GM23338 (cell line): ENCODE measurements around the gene NEU3. TPM values are rescaled to one million over a fixed set of nuclear protein-coding genes. Genes with fewer than 3 reads are reported as not detected.

Source experiments
- ATAC-seq: fragments of 200-7000 bp; cut with Tn5 transposase; 3 replicates; pipeline ENCODE4 v1.9.1; 2020
- DNase-seq: peaks from one replicate; pipeline ENCODE4 v3.0.0-alpha.2; 2015; ENCODE audit warnings: low spot score
- H2AFZ ChIP-seq: fragments of 200-600 bp; sonication (generic); 2 replicates; pipeline ENCODE4 v1.8.0; 2016; ENCODE audit warnings: antibody characterized with exemption, mild to moderate bottlenecking, moderate library complexity
- H3F3A ChIP-seq: fragments of 200-600 bp; sonication (generic); replicated peaks from 2 replicates; pipeline ENCODE4 v1.8.0; 2017; ENCODE audit warnings: antibody characterized with exemption, mixed run types, low read depth
- H3K27ac ChIP-seq: fragments of 200-600 bp; sonication (generic); 2 replicates; pipeline ENCODE4 v1.6.1; 2016; ENCODE audit warnings: low read depth
- H3K27me3 ChIP-seq: fragments of 200-600 bp; sonication (generic); 2 replicates; pipeline ENCODE4 v1.8.0; 2016; ENCODE audit warnings: mild to moderate bottlenecking, mixed run types, moderate library complexity; ENCODE audit not compliant: insufficient read depth
- H3K36me3 ChIP-seq: fragments of 200-600 bp; sonication (generic); 2 replicates; pipeline ENCODE4 v1.8.0; 2016; ENCODE audit warnings: mild to moderate bottlenecking; ENCODE audit not compliant: insufficient read depth
- H3K4me1 ChIP-seq: fragments of 200-600 bp; sonication (generic); 2 replicates; pipeline ENCODE4 v1.8.0; 2016; ENCODE audit warnings: mild to moderate bottlenecking, moderate library complexity; ENCODE audit not compliant: insufficient read depth
- H3K4me2 ChIP-seq: fragments of 200-600 bp; sonication (generic); 2 replicates; pipeline ENCODE4 v1.7.1; 2017; ENCODE audit warnings: mixed run types
- H3K4me3 ChIP-seq: fragments of 200-600 bp; sonication (generic); 2 replicates; pipeline ENCODE4 v1.6.1; 2016; ENCODE audit warnings: mixed run types
- H3K79me2 ChIP-seq: fragments of 200-600 bp; sonication (generic); replicated peaks from 2 replicates; pipeline ENCODE4 v1.8.0; 2017; ENCODE audit warnings: mild to moderate bottlenecking; ENCODE audit not compliant: insufficient read depth
- H3K9me2 ChIP-seq: fragments of 200-600 bp; sonication (generic); 2 replicates; pipeline ENCODE4 v1.8.0; 2017; ENCODE audit not compliant: insufficient read depth
- H4K20me1 ChIP-seq: fragments of 200-600 bp; sonication (generic); replicated peaks from 2 replicates; pipeline ENCODE4 v1.8.0; 2017; ENCODE audit warnings: mild to moderate bottlenecking; ENCODE audit not compliant: insufficient read depth
- H3K27ac Mint-ChIP-seq: 2 replicates; pipeline ENCODE4 v1.8.0; 2020; ENCODE audit warnings: inconsistent platforms, mild to moderate bottlenecking, moderate library complexity, mixed read lengths
- H3K27me3 Mint-ChIP-seq: 3 replicates; pipeline ENCODE4 v1.8.0; 2022; ENCODE audit warnings: low read depth, mild to moderate bottlenecking, moderate library complexity, mixed read lengths, inconsistent platforms; ENCODE audit not compliant: insufficient read depth, poor library complexity
- H3K36me3 Mint-ChIP-seq: 3 replicates; pipeline ENCODE4 v1.8.0; 2021; ENCODE audit warnings: low read depth, mild to moderate bottlenecking, inconsistent platforms, moderate library complexity, mixed read lengths
- H3K4me1 Mint-ChIP-seq: 3 replicates; pipeline ENCODE4 v1.8.0; 2020; ENCODE audit warnings: mild to moderate bottlenecking, inconsistent platforms, mixed read lengths
- H3K4me3 Mint-ChIP-seq: 3 replicates; pipeline ENCODE4 v1.8.0; 2021; ENCODE audit warnings: moderate library complexity, mild to moderate bottlenecking, inconsistent platforms, mixed read lengths
- H3K9me3 Mint-ChIP-seq: 3 replicates; pipeline ENCODE4 v1.8.0; 2020; ENCODE audit warnings: moderate library complexity, mild to moderate bottlenecking, inconsistent platforms, mixed read lengths
- CREB1 ChIP-seq: fragments of 250-450 bp; sonication (Bioruptor Pico); IDR thresholded peaks from 2 replicates; pipeline ENCODE4 v1.5.0; 2020; ENCODE audit warnings: low read depth, mild to moderate bottlenecking, moderate library complexity
- EZH2 ChIP-seq: fragments of 200-600 bp; sonication (generic); IDR thresholded peaks from one replicate; pipeline ENCODE4 v1.8.0; 2017; ENCODE audit warnings: antibody characterized with exemption, mild to moderate bottlenecking, low read depth; ENCODE audit not compliant: unreplicated experiment
- EZH2phosphoT487 ChIP-seq: fragments of 200-600 bp; sonication (generic); IDR thresholded peaks from one replicate; pipeline ENCODE4 v1.8.1; 2018; ENCODE audit warnings: antibody characterized with exemption; ENCODE audit not compliant: unreplicated experiment
- JUNB ChIP-seq: IDR thresholded peaks from one replicate; pipeline ENCODE4 v1.6.1; 2016; ENCODE audit warnings: antibody characterized with exemption; ENCODE audit not compliant: unreplicated experiment
- NANOG ChIP-seq: IDR thresholded peaks from 2 replicates; pipeline ENCODE4 v1.6.1; 2016; ENCODE audit warnings: antibody characterized with exemption, borderline replicate concordance
- REST ChIP-seq: IDR thresholded peaks from one replicate; pipeline ENCODE4 v1.6.1; 2018; ENCODE audit warnings: antibody characterized with exemption; ENCODE audit not compliant: unreplicated experiment
- ZNF114 ChIP-seq: fragments of 250-450 bp; sonication (Bioruptor Pico); IDR thresholded peaks from 2 replicates; pipeline ENCODE4 v1.5.0; 2020; ENCODE audit warnings: mild to moderate bottlenecking, moderate library complexity
- ZNF462 ChIP-seq: fragments of 250-450 bp; sonication (Bioruptor Pico); IDR thresholded peaks from 2 replicates; pipeline ENCODE4 v1.5.0; 2020; ENCODE audit warnings: mild to moderate bottlenecking, moderate library complexity
- polyA plus RNA-seq: library from polyadenylated mRNA; unstranded; fragments of >200 nt; fragmentation: Nextera tagmentation; extraction: Ambion mirVana; gene quantifications from 2 replicates; pipeline ENCODE4 v1.2.1, GENCODE V29; 2016
- total RNA-seq: library from RNA; depleted of rRNA; stranded (reverse); fragments of >200 nt; shearing (Covaris generic); gene quantifications from 2 replicates; pipeline ENCODE4 v1.2.3, GENCODE V29; 2014

Gene NEU3
- total and polyA plus RNA-seq, 2 experiments from 2014 or later: 2.8 to 25.9 TPM

- no peak for TF ChIP-seq ZNF462
- no peak for TF ChIP-seq CREB1
Measured at GRCh38 chr11:75028724-75029123, 40.0 kb downstream of the NEU3 start (continued).

GRCh38 chr11:75029836-75030631, 41.3 kb downstream of the NEU3 start:
- no peak for DNase-seq
- no peak for TF ChIP-seq EZH2
- no peak for TF ChIP-seq NANOG
- TF ChIP-seq REST: no peak
- no peak for TF ChIP-seq EZH2phosphoT487
- TF ChIP-seq JUNB: no peak
- TF ChIP-seq ZNF114: no peak
- TF ChIP-seq CREB1: no peak

More at GRCh38 chr11:75029836-75030631, 41.3 kb downstream of the NEU3 start:
- H3K9me3 Mint-ChIP-seq: no peaks in the 10 kb centered on the region
- no peaks in the 10 kb centered on the region for H3K36me3 ChIP-seq
- H2AFZ ChIP-seq: no peak overlapping the region
- no peaks in the 10 kb centered on the region for H3K9me2 ChIP-seq
- H3K27ac ChIP-seq: no peak overlapping the region
- no peak overlapping the region for H3K4me3 Mint-ChIP-seq
- no peak overlapping the region for H3K27ac Mint-ChIP-seq
- no peaks in the 10 kb centered on the region for H4K20me1 ChIP-seq
- H3K4me1 Mint-ChIP-seq: no peaks in the 10 kb centered on the region
- H3F3A ChIP-seq: no peaks in the 10 kb centered on the region
- no peak overlapping the region for H3K4me3 ChIP-seq
- no peak overlapping the region for H3K4me2 ChIP-seq
- H3K27me3 ChIP-seq: no peaks in the 10 kb centered on the region
- H3K27me3 Mint-ChIP-seq: peaks cover 5% of the 10 kb centered on the region
- H3K4me1 ChIP-seq: no peaks in the 10 kb centered on the region
- H3K36me3 Mint-ChIP-seq: no peaks in the 10 kb centered on the region
- H3K79me2 ChIP-seq: no peaks in the 10 kb centered on the region
- ATAC-seq: no peak
